Stimulated activated CD8-positive, alpha-beta memory T cell treated with anti-CD3 and anti-CD28 coated beads, Interleukin-7, amount 100 ng/mL, for 1 hour (primary cell): ENCODE data around the gene HNRNPUL1.
"Not testable (repeated sequence)": the region's sequence is repeated elsewhere in the genome, so short reads cannot be mapped to it uniquely, and the experiment has no call there.

Experiments
- DNase-seq, 2 donors: peaks; one replicate each; pipeline ENCODE4 v3.0.0-alpha.2; 2020; ENCODE audit warnings: low read depth in 2 of 2

The HNRNPUL1 gene

GRCh38 chr19:41263850-41264580 lies at the start of gene HNRNPUL1:
TSS of gene HNRNPUL1 (plus strand) at chr19:41264372. CDS start at chr19:41264504, 132 bp downstream.
- peak; percentile 99 for DNase-seq

- DNase-seq: no peak
These were observed 46.4 kb upstream of the HNRNPUL1 start for GRCh38 chr19:41217741-41218140.

- DNase-seq: no peak
These were observed 45.9 kb upstream of the HNRNPUL1 start for GRCh38 chr19:41218249-41218614.

- DNase-seq: no peak
These were observed 45.3 kb upstream of the HNRNPUL1 start, which contains the start of gene AXL for GRCh38 chr19:41218615-41219507. TSS of gene AXL (plus strand) at chr19:41219223. CDS start at chr19:41219393, 170 bp downstream.

- no peak for DNase-seq
These were observed 44.1 kb upstream of the HNRNPUL1 start for GRCh38 chr19:41219924-41220567.

- no peak for DNase-seq
These were observed 43.4 kb upstream of the HNRNPUL1 start for GRCh38 chr19:41220811-41221210.

- no peak for DNase-seq
These were observed 42.5 kb upstream of the HNRNPUL1 start for GRCh38 chr19:41221514-41222205.

- no peak for DNase-seq
These were observed 41.9 kb upstream of the HNRNPUL1 start for GRCh38 chr19:41222240-41222639.

- no peak for DNase-seq
These were observed 40.5 kb upstream of the HNRNPUL1 start for GRCh38 chr19:41223431-41224234.

- no peak for DNase-seq
These were observed 39.5 kb upstream of the HNRNPUL1 start for GRCh38 chr19:41224632-41225031.

- no peak for DNase-seq
These were observed 38.7 kb upstream of the HNRNPUL1 start for GRCh38 chr19:41225238-41226052.

GRCh38 chr19:41226053-41226873 lies 37.9 kb upstream of the HNRNPUL1 start:
- no peak for DNase-seq

- no peak for DNase-seq
These were observed 37.2 kb upstream of the HNRNPUL1 start for GRCh38 chr19:41226874-41227390.

GRCh38 chr19:41228486-41228885 lies 35.7 kb upstream of the HNRNPUL1 start:
- DNase-seq: no peak

GRCh38 chr19:41229338-41229737 lies 34.8 kb upstream of the HNRNPUL1 start:
- DNase-seq: not testable (repeated sequence)

- DNase-seq: no peak
These were observed 33.9 kb upstream of the HNRNPUL1 start for GRCh38 chr19:41230067-41230857.

GRCh38 chr19:41232686-41233085 lies 31.5 kb upstream of the HNRNPUL1 start:
- DNase-seq: no peak

GRCh38 chr19:41233748-41234240 lies 30.4 kb upstream of the HNRNPUL1 start:
- no peak for DNase-seq
